Epithelial cell of esophagus (primary cell): ENCODE data around the gene ZNF800.
A peak's percentile ranks its signal among the peaks of the same experiment; 100 is the strongest.

Experiments used
- DNase-seq: peaks from one replicate; pipeline ENCODE4 v3.0.0; 2010; ENCODE audit warnings: low read depth
- H3K4me3 ChIP-seq: 2 replicates; pipeline ENCODE4 v1.5.1; 2011; ENCODE audit warnings: mild to moderate bottlenecking, low read length, control low read depth
- CTCF ChIP-seq: IDR thresholded peaks from 2 replicates; pipeline ENCODE4 v1.5.1; 2011; ENCODE audit warnings: low read depth, mild to moderate bottlenecking, low read length, control low read depth, inconsistent platforms; ENCODE audit not compliant: insufficient read depth; ENCODE audit errors: missing control alignments

ZNF800 gene

GRCh38 chr7:127365164-127365956, 27.1 kb downstream of the ZNF800 start:
- TF ChIP-seq CTCF, result no peak
- DNase-seq, result no peak
- H3K4me3 ChIP-seq, result no peak overlapping the region

DNA sequence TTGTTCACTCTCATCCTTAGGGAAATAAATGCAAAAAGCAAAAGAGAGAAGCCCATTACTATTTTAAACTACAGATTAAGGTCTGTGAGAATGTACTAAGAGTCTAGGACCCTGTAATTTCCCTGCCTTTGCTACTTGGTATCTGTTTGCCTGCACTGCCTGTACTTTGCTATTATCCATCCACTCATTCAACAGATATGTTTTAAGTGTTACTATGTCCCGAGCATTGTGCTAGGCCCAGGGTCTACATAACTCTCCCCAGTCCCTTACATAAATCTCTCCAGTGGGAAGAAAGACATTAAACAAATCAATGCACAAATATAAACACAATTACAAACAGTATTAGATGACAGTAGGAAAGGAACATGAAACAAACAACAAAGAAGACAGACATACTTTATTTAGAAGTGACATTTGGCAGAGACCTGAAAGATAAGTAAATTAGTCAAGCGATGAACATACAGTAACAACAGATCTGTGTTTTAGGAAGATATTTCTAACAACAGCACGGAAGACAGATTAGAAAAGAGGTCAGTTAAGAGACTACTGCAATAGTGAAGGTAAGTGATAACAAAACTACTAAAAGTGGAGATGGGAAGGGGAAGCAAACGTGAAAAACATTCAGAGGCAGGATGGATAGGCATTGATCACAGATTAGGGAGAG, 30.0 kb downstream of the ZNF800 start:
- TF ChIP-seq CTCF, result no peak
- no peak for DNase-seq

DNA sequence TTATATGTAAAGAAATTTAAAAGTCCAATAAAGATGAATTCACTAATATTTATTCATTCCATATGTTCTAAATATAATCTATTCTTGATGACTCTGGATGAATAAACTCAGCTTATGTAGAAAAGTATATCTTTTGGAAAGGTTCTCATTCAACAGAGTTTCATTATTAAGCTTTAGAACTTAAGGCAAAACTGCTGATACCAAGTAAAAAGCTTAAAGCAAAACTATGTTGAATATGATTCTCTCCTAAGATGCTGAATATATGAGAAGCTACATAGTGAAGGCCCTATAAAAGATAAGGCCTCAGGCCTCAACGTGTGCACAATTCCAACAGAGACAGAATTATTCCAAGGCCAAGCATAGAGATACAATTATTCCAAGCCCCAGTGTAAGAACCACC, 30.8 kb downstream of the ZNF800 start:
- TF ChIP-seq CTCF, result no peak
- no peak overlapping the region for H3K4me3 ChIP-seq

More for the DNA sequence above, 30.0 kb downstream of the ZNF800 start:
- H3K4me3 ChIP-seq, result no peak overlapping the region

DNA sequence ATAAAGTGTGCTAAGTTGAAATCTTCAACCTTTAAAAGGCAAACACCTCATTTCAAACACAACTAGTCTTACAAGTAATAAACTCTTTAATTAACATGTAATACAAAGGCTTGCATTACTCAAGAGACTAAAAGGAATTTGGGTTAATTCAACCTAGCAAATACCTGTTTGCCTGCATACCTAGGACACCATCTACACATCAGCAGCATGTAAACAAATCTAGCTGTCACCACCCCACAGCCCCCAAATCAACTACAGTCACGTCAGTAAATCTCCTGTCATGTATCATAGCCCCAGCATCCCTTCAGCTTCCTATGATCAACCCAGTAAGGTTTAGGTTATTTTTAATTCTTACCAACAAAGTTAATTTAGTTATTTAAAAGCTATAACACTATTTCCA, 33.5 kb downstream of the ZNF800 start:
- TF ChIP-seq CTCF, result no peak
- DNase-seq, result peak; percentile 15
- no peak overlapping the region for H3K4me3 ChIP-seq

More for the DNA sequence above, 30.8 kb downstream of the ZNF800 start:
- no peak for DNase-seq

DNA sequence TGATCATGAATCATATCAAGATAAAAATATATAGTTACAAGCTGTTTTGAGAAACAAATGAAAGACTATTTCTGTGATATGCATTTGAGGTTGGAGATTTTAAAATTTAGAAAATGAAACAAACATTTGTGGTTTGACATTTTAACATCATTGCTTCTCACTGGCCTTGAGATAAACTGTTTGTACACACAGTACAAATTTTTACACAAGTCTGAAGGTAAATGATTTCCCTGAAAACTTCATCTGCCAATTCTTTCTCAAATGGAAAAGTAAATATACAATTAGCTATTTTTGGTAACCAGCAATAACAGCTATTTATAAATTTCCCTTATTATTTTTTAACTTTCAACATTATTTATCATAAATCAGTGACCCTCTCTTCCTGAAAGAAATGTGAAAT, 38.6 kb downstream of the ZNF800 start:
- H3K4me3 ChIP-seq, result no peak overlapping the region
- DNase-seq, result no peak
- TF ChIP-seq CTCF, result no peak

- H3K4me3 ChIP-seq, result no peak overlapping the region
- no peak for DNase-seq
- no peak for TF ChIP-seq CTCF
Observed at GRCh38 chr7:127350586-127350985, 41.9 kb downstream of the ZNF800 start.
